H1 (cell line): ENCODE data around the gene C1orf174. TPM values are rescaled to one million over a fixed set of nuclear protein-coding genes. Genes with fewer than 3 reads are reported as not detected.

Experiments
- CTCF ChIA-PET: fragments of 300-600 bp; sonication (Branson Sonifier 250); formaldehyde crosslinking; loops from one replicate; lab custom pipeline; 2021; ENCODE audit not compliant: partially characterized antibody; lab: Charles Lee
- POLR2A ChIA-PET: fragments of 300-600 bp; sonication (Branson Sonifier 250); formaldehyde crosslinking; loops from one replicate; lab custom pipeline; 2021; ENCODE audit warnings: inconsistent platforms; ENCODE audit not compliant: partially characterized antibody; lab: Charles Lee
- DNase-seq, 2 experiments: peaks; one replicate each; pipeline versions ENCODE4 v3.0.0 to v3.0.0-alpha.2; 2010 to 2022; ENCODE audit warnings: low spot score in 2 of 2, low read depth in 1 of 2, mixed read lengths in 1 of 2
- FAIRE-seq: peaks from 2 replicates; lab custom pipeline; 2011; peaks lifted over from hg19 to GRCh38; lab: Jason Lieb, UNC
- H2AFZ ChIP-seq: 2 replicates; pipeline ENCODE4 v1.8.1; 2012; ENCODE audit warnings: low read length, inconsistent platforms
- H2AK5ac ChIP-seq: 2 replicates; pipeline ENCODE4 v1.6.1; 2013; ENCODE audit warnings: low read depth, low read length
- H2BK120ac ChIP-seq: replicated peaks from 2 replicates; pipeline ENCODE3; 2013; ENCODE audit warnings: low read depth, low read length, inconsistent platforms
- H2BK12ac ChIP-seq: 2 replicates; pipeline ENCODE4 v1.6.1; 2013; ENCODE audit warnings: low read depth, low read length
- H2BK15ac ChIP-seq: 2 replicates; pipeline ENCODE4 v1.6.1; 2013; ENCODE audit warnings: low read length
- H2BK20ac ChIP-seq: 2 replicates; pipeline ENCODE4 v1.6.1; 2013; ENCODE audit warnings: low read length
- H2BK5ac ChIP-seq: 2 replicates; pipeline ENCODE4 v1.6.1; 2013; ENCODE audit warnings: low read depth, low read length
- H3K14ac ChIP-seq: 2 replicates; pipeline ENCODE4 v1.6.1; 2013; ENCODE audit warnings: inconsistent platforms; ENCODE audit not compliant: insufficient read length
- H3K18ac ChIP-seq: 2 replicates; pipeline ENCODE4 v1.6.1; 2013; ENCODE audit warnings: low read length; ENCODE audit errors: extremely low read depth
- H3K23ac ChIP-seq: 2 replicates; pipeline ENCODE4 v1.6.1; 2013; ENCODE audit warnings: inconsistent platforms; ENCODE audit not compliant: insufficient read length
- H3K23me2 ChIP-seq: 2 replicates; pipeline ENCODE4 v1.6.1; 2013; ENCODE audit warnings: low read depth, low read length
- H3K27ac ChIP-seq: 2 replicates; pipeline ENCODE4 v1.6.1; 2011; ENCODE audit warnings: low read depth, low read length, inconsistent platforms
- H3K27me3 ChIP-seq, 4 experiments: replicated peaks in 1 of 4; 1 replicate in 1 of 4; 2 replicates in 3 of 4; pipeline versions ENCODE4 v1.6.1 to v1.8.1; 2011 to 2013; ENCODE audit warnings: low read length in 3 of 4, mild to moderate bottlenecking in 3 of 4, inconsistent platforms in 2 of 4, mixed read lengths in 2 of 4, moderate library complexity in 1 of 4; ENCODE audit not compliant: control insufficient read depth in 3 of 4, insufficient read depth in 3 of 4; ENCODE audit errors: extremely low read depth in 1 of 4
- H3K36me3 ChIP-seq, 4 experiments: 2 replicates each; pipeline versions ENCODE4 v1.6.1 to v1.8.1; 2011 to 2013; ENCODE audit warnings: mild to moderate bottlenecking in 4 of 4, low read length in 3 of 4, moderate library complexity in 2 of 4, control low read depth in 1 of 4, inconsistent platforms in 1 of 4; ENCODE audit not compliant: insufficient read depth in 4 of 4, control insufficient read depth in 2 of 4
- H3K4ac ChIP-seq: replicated peaks from 2 replicates; pipeline ENCODE3; 2013; ENCODE audit warnings: low read length, low read depth, mixed read lengths, inconsistent platforms; ENCODE audit not compliant: insufficient read length
- H3K4me1 ChIP-seq, 4 experiments: replicated peaks in 1 of 4; 1 replicate in 1 of 4; 2 replicates in 3 of 4; pipeline versions ENCODE4 v1.6.1 to v1.8.1; 2011 to 2013; ENCODE audit warnings: low read length in 3 of 4, inconsistent platforms in 2 of 4, mixed read lengths in 1 of 4; ENCODE audit not compliant: insufficient read depth in 4 of 4, control insufficient read depth in 3 of 4
- H3K4me2 ChIP-seq, 2 experiments: 2 replicates each; pipeline versions ENCODE4 v1.6.1 to v1.8.1; 2011 to 2013; ENCODE audit warnings: low read depth in 2 of 2, low read length in 2 of 2, control low read depth in 1 of 2, inconsistent platforms in 1 of 2, mild to moderate bottlenecking in 1 of 2; ENCODE audit not compliant: insufficient read depth in 1 of 2
- H3K4me3 ChIP-seq, 4 experiments: fragments of 200-600, 300-600 bp in 1 of 4; sonication (generic), shearing (Covaris generic), sonication (Bioruptor Twin) in 1 of 4; 2 replicates each; pipeline versions ENCODE4 v1.5.1 to v1.8.1; 2011 to 2016; ENCODE audit warnings: low read length in 4 of 4, low read depth in 3 of 4, control low read depth in 2 of 4, inconsistent platforms in 2 of 4, mild to moderate bottlenecking in 2 of 4, mixed read lengths in 1 of 4, moderate library complexity in 1 of 4; ENCODE audit not compliant: insufficient read depth in 2 of 4; ENCODE audit errors: extremely low read depth in 1 of 4
- H3K56ac ChIP-seq: replicated peaks from 2 replicates; pipeline ENCODE3; 2013; ENCODE audit warnings: low read depth, mild to moderate bottlenecking, mixed read lengths, low read length, inconsistent platforms; ENCODE audit not compliant: insufficient read length
- H3K79me1 ChIP-seq: 2 replicates; pipeline ENCODE4 v1.6.1; 2013; ENCODE audit warnings: low read depth, low read length, control low read depth
- H3K79me2 ChIP-seq, 2 experiments: 2 replicates each; pipeline versions ENCODE4 v1.6.1 to v1.8.1; 2012 to 2013; ENCODE audit warnings: low read length in 2 of 2, mild to moderate bottlenecking in 2 of 2, inconsistent platforms in 1 of 2; ENCODE audit not compliant: insufficient read depth in 2 of 2, control insufficient read depth in 1 of 2
- H3K9ac ChIP-seq, 4 experiments: replicated peaks in 1 of 4; 1 replicate in 1 of 4; 2 replicates in 3 of 4; pipeline versions ENCODE4 v1.6.1 to v1.8.1; 2011 to 2013; ENCODE audit warnings: low read depth in 3 of 4, low read length in 3 of 4, control low read depth in 2 of 4, mild to moderate bottlenecking in 2 of 4, moderate library complexity in 2 of 4, inconsistent platforms in 1 of 4; ENCODE audit errors: extremely low read depth in 1 of 4
- H3K9me3 ChIP-seq, 2 experiments: 2 replicates each; pipeline versions ENCODE4 v1.6.1 to v1.8.1; 2012 to 2013; ENCODE audit warnings: mild to moderate bottlenecking in 2 of 2, moderate library complexity in 2 of 2, control low read depth in 1 of 2, inconsistent platforms in 1 of 2, low read depth in 1 of 2, low read length in 1 of 2, mixed read lengths in 1 of 2; ENCODE audit not compliant: insufficient read depth in 2 of 2
- H4K20me1 ChIP-seq, 2 experiments: replicated peaks in 1 of 2; 2 replicates each; pipeline versions ENCODE3 to v1.8.1; 2011 to 2013; ENCODE audit warnings: inconsistent platforms in 2 of 2, low read length in 2 of 2, mild to moderate bottlenecking in 1 of 2; ENCODE audit not compliant: insufficient read depth in 2 of 2, control insufficient read depth in 1 of 2
- H4K5ac ChIP-seq: 2 replicates; pipeline ENCODE4 v1.6.1; 2013; ENCODE audit warnings: low read length, low read depth, mixed read lengths, inconsistent platforms; ENCODE audit not compliant: insufficient read length
- H4K8ac ChIP-seq: 2 replicates; pipeline ENCODE4 v1.8.0; 2013; ENCODE audit warnings: mild to moderate bottlenecking, moderate library complexity, low read length, inconsistent platforms; ENCODE audit not compliant: insufficient read depth; ENCODE audit errors: extremely low read depth
- H4K91ac ChIP-seq: replicated peaks from 2 replicates; pipeline ENCODE3; 2013; ENCODE audit warnings: low read length, mixed read lengths, inconsistent platforms; ENCODE audit not compliant: insufficient read length
- POLR2AphosphoS5 ChIP-seq: IDR thresholded peaks from 2 replicates; pipeline ENCODE4 v1.6.1; 2011; ENCODE audit warnings: low read depth, low read length
- SIRT6 ChIP-seq: IDR thresholded peaks from one replicate; pipeline ENCODE4 v1.7.1; 2012; ENCODE audit warnings: low read length, inconsistent platforms
- TAF1 ChIP-seq: IDR thresholded peaks from 2 replicates; pipeline ENCODE4 v1.6.1; 2011; ENCODE audit warnings: mild to moderate bottlenecking, low read depth, low read length
- WGBS, 2 experiments: shearing (Covaris generic) in 1 of 2; methylation state at CpG; one replicate each; pipeline versions ENCODE4 v1.1.6 to v1.1.7; 2013 to 2015; ENCODE audit warnings: low lambda C conversion rate in 2 of 2, mixed read lengths in 2 of 2, inconsistent platforms in 1 of 2, low coverage in 1 of 2, missing lambda C conversion rate in 1 of 2; ENCODE audit not compliant: insufficient replicate concordance in 2 of 2, insufficient coverage in 1 of 2, insufficient read length in 1 of 2; ENCODE audit errors: extremely low coverage in 1 of 2, missing lambda C conversion rate in 1 of 2; 5-methylcytosine and 5-hydroxymethylcytosine counted together
- polyA plus RNA-seq, 7 experiments: library from polyadenylated mRNA; depleted of rRNA in 3 of 7; stranded (reverse) in 5 of 7; unstranded in 2 of 7; fragments of >200 nt in 5 of 7; fragments of 200-250 nt in 2 of 7; gene quantifications; 1 replicate in 5 of 7; 2 replicates in 1 of 7; 4 replicates in 1 of 7; pipeline versions ENCODE4 v1.2.1 to v1.2.3, GENCODE V29; 2011 to 2013; ENCODE audit warnings: missing spikeins in 2 of 7, mixed read lengths in 2 of 7
- total RNA-seq: library from RNA; stranded (reverse); fragmentation: NEBNext Ultra II Directional; extraction: Animal tissue kit (Norgen Biotek cat#: 25700); gene quantifications from 2 replicates; pipeline ENCODE4 v1.2.1, GENCODE V29; 2021

C1orf174 gene
- total and polyA plus RNA-seq, 2 of the 8 experiments (the other 6 are each of a cell fraction or from before 2014, with no cell fraction given) = 28.4 to 32.4 TPM

DNA sequence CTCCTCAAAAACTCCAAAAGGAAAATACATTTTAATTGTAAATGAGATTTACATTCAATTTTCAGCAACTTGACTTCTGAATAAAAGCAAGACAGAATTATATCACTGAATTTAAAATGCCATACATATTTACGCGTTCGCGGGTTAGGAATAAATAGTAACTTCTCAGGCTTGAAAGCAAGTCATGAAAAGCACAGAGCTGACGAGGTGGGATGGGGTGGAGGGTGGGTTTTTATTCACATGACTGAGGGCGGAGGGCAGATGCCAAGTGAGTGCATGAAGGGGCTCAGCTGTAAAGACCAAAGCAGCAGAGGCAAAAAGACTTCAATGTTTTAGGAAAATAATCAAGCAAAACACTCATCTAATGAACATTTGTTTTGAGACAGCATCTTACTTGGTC lies 48.8 kb downstream of the C1orf174 start:
- CTCF ChIA-PET = no interaction called here
- Histone ChIP-seq H3K79me2 (peaks cover 0 to 15% of the 10 kb centered on the region in 2 experiments; a peak in 2 of 4 replicates), H3K27ac (no peak overlapping the region)

More for the DNA sequence above, 48.8 kb downstream of the C1orf174 start:
- H4K5ac ChIP-seq = no peak overlapping the region
- H3K18ac ChIP-seq = no peak overlapping the region
- no peak overlapping the region for H2AK5ac ChIP-seq
- peaks cover 1 to 3% of the 10 kb centered on the region in 2 experiments for H4K20me1 ChIP-seq
- H3K9me3 ChIP-seq = no peaks in the 10 kb centered on the region
- H4K8ac ChIP-seq = no peak overlapping the region
- H2BK15ac ChIP-seq = no peak overlapping the region
- no peak overlapping the region for H3K4ac ChIP-seq
- H3K27me3 ChIP-seq = no peaks in the 10 kb centered on the region
- peaks cover 0 to 12% (median 0%) of the 10 kb centered on the region in 4 experiments; a peak in 2 of 8 replicates for H3K36me3 ChIP-seq
- no peak overlapping the region for H3K9ac ChIP-seq
- H3K23ac ChIP-seq = no peak overlapping the region
- H2AFZ ChIP-seq = no peak overlapping the region
- FAIRE-seq = no peak
- peaks cover 2% of the 10 kb centered on the region; the same call in 1 of the 2 replicates for H3K23me2 ChIP-seq
- no peak overlapping the region for H2BK20ac ChIP-seq
- no peak overlapping the region for H2BK12ac ChIP-seq
- no peak overlapping the region for H3K14ac ChIP-seq
- H3K4me1 ChIP-seq = no peaks in the 10 kb centered on the region
- 93% methylated on average over 6 of the region's 6 CpGs; no CpG with 5 or more reads in 1 of the 2 experiments for WGBS, 2 experiments
- no peak for DNase-seq
- POLR2A ChIA-PET = no interaction called here
- no peak overlapping the region for H4K91ac ChIP-seq
- no peak overlapping the region for H3K4me3 ChIP-seq
- H3K4me2 ChIP-seq = no peak overlapping the region
- no peak overlapping the region for H2BK120ac ChIP-seq
- peaks cover 5% of the 10 kb centered on the region; the same call in 1 of the 2 replicates for H3K79me1 ChIP-seq
- no peak for TF ChIP-seq SIRT6
- TF ChIP-seq POLR2AphosphoS5 = no peak
- TF ChIP-seq TAF1 = no peak
- TF ChIP-seq, all 59 proteins: peak for 0
- H3K56ac ChIP-seq = no peak overlapping the region
- no peak overlapping the region for H2BK5ac ChIP-seq
